ENCODE results near the gene TCEAL2.

DNA sequence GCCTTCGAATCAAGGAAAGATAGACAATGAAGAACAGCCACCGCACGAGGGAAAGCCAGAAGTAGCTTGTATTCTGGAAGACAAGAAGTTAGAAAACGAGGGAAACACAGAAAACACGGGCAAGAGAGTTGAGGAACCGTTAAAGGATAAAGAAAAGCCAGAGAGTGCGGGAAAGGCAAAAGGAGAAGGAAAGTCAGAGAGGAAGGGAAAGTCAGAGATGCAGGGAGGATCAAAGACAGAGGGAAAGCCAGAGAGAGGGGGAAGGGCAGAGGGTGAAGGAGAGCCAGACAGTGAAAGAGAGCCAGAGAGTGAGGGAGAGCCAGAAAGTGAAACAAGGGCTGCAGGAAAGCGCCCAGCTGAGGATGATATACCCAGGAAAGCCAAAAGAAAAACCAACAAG, 1.4 kb downstream of the TCEAL2 start:
- TF ChIP-seq, protein P1, sequence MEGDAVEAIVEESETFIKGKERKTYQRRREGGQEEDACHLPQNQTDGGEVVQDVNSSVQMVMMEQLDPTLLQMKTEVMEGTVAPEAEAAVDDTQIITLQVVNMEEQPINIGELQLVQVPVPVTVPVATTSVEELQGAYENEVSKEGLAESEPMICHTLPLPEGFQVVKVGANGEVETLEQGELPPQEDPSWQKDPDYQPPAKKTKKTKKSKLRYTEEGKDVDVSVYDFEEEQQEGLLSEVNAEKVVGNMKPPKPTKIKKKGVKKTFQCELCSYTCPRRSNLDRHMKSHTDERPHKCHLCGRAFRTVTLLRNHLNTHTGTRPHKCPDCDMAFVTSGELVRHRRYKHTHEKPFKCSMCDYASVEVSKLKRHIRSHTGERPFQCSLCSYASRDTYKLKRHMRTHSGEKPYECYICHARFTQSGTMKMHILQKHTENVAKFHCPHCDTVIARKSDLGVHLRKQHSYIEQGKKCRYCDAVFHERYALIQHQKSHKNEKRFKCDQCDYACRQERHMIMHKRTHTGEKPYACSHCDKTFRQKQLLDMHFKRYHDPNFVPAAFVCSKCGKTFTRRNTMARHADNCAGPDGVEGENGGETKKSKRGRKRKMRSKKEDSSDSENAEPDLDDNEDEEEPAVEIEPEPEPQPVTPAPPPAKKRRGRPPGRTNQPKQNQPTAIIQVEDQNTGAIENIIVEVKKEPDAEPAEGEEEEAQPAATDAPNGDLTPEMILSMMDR (IDR thresholded peaks at IDR 0.05) = no peak
- no peak for TF ChIP-seq POLR2AphosphoS5 (IDR thresholded peaks at IDR 0.05; ENCODE audit: insufficient read depth in 1 of 2, low read depth in 1 of 2)
